SK-N-SH treated with all-trans-retinoic acid at 6 μM for 48 hours (cell line): Measurements from ENCODE around the gene ARHGEF12.

Experiments used
- ATAC-seq: fragments of 200-7000 bp; cut with Tn5 transposase; 3 replicates; pipeline ENCODE4 v1.9.1; 2020; ENCODE audit warnings: mild to moderate bottlenecking, moderate library complexity
- ARNTL ChIP-seq: fragments of 450-650 bp; formaldehyde crosslinking; IDR thresholded peaks from 2 replicates; pipeline ENCODE4 v1.5.0; 2020; ENCODE audit warnings: low read depth, mild to moderate bottlenecking, moderate library complexity, borderline replicate concordance
- CREB5 ChIP-seq: fragments of 250-450 bp; sonication (Bioruptor Pico); IDR thresholded peaks from 2 replicates; pipeline ENCODE4 v1.5.1; 2020; ENCODE audit warnings: low read depth, mild to moderate bottlenecking, moderate library complexity
- CSDC2 ChIP-seq: fragments of 250-450 bp; sonication (Bioruptor Pico); IDR thresholded peaks from 2 replicates; pipeline ENCODE4 v1.5.0; 2020; ENCODE audit warnings: mild to moderate bottlenecking, moderate library complexity
- CSRNP3 ChIP-seq: fragments of 250-450 bp; sonication (Bioruptor Pico); IDR thresholded peaks from 2 replicates; pipeline ENCODE4 v1.5.1; 2021; ENCODE audit warnings: mild to moderate bottlenecking, moderate library complexity
- ESRRG ChIP-seq: fragments of 250-450 bp; sonication (Bioruptor Pico); IDR thresholded peaks from 2 replicates; pipeline ENCODE4 v1.6.1; 2021; ENCODE audit warnings: mild to moderate bottlenecking
- GLIS3 ChIP-seq: fragments of 250-450 bp; sonication (Bioruptor Pico); IDR thresholded peaks from 2 replicates; pipeline ENCODE4 v1.5.0; 2020; ENCODE audit warnings: mild to moderate bottlenecking, moderate library complexity
- ISL1 ChIP-seq: fragments of 250-450 bp; sonication (Bioruptor Pico); IDR thresholded peaks from 2 replicates; pipeline ENCODE4 v2.1.2; 2022; ENCODE audit warnings: mild to moderate bottlenecking, moderate library complexity
- OSR1 ChIP-seq: fragments of 250-450 bp; sonication (Bioruptor Pico); IDR thresholded peaks from 2 replicates; pipeline ENCODE4 v1.8.0; 2022; ENCODE audit warnings: moderate library complexity, mild to moderate bottlenecking, inconsistent platforms
- PATZ1 ChIP-seq: fragments of 250-450 bp; sonication (Bioruptor Pico); IDR thresholded peaks from 2 replicates; pipeline ENCODE4 v1.8.0; 2020; ENCODE audit warnings: mild to moderate bottlenecking, moderate library complexity, borderline replicate concordance
- PPARA ChIP-seq: fragments of 250-450 bp; sonication (Bioruptor Pico); IDR thresholded peaks from 2 replicates; pipeline ENCODE4 v1.5.0; 2020; ENCODE audit warnings: mild to moderate bottlenecking, borderline replicate concordance
- SNAI2 ChIP-seq: fragments of 250-450 bp; sonication (Bioruptor Pico); IDR thresholded peaks from 2 replicates; pipeline ENCODE4 v1.5.0; 2020; ENCODE audit warnings: mild to moderate bottlenecking, moderate library complexity
- TCF4 ChIP-seq: fragments of 250-450 bp; sonication (Bioruptor Pico); IDR thresholded peaks from 2 replicates; pipeline ENCODE4 v1.8.0; 2021; ENCODE audit warnings: mild to moderate bottlenecking, moderate library complexity, borderline replicate concordance
- TOX ChIP-seq: fragments of 250-450 bp; sonication (Bioruptor Pico); IDR thresholded peaks from 2 replicates; pipeline ENCODE4 v1.8.0; 2021; ENCODE audit warnings: mild to moderate bottlenecking, moderate library complexity, borderline replicate concordance
- TSHZ2 ChIP-seq: fragments of 250-450 bp; sonication (Bioruptor Pico); IDR thresholded peaks from 2 replicates; pipeline ENCODE4 v1.5.0; 2020; ENCODE audit warnings: mild to moderate bottlenecking, moderate library complexity
- ZC3H10 ChIP-seq: fragments of 250-450 bp; sonication (Bioruptor Pico); IDR thresholded peaks from 2 replicates; pipeline ENCODE4 v1.5.1; 2021; ENCODE audit warnings: mild to moderate bottlenecking, moderate library complexity
- ZFP3 ChIP-seq: fragments of 250-450 bp; sonication (Bioruptor Pico); IDR thresholded peaks from 2 replicates; pipeline ENCODE4 v1.5.0; 2020; ENCODE audit warnings: mild to moderate bottlenecking, moderate library complexity
- ZNF565 ChIP-seq: fragments of 450-650 bp; formaldehyde crosslinking; conservative IDR thresholded peaks from 2 replicates; pipeline ENCODE4 v1.5.0; 2020; ENCODE audit warnings: low read depth, mild to moderate bottlenecking, moderate library complexity
- ZNF70 ChIP-seq: fragments of 450-650 bp; formaldehyde crosslinking; IDR thresholded peaks from 2 replicates; pipeline ENCODE4 v1.5.0; 2020; ENCODE audit warnings: mild to moderate bottlenecking, moderate library complexity
- ZNF8 ChIP-seq: fragments of 450-650 bp; formaldehyde crosslinking; IDR thresholded peaks from 2 replicates; pipeline ENCODE4 v1.5.0; 2020; ENCODE audit warnings: mild to moderate bottlenecking, moderate library complexity

Gene ARHGEF12

GRCh38 chr11:120392793-120393192, 56.6 kb downstream of the ARHGEF12 start:
- TF ChIP-seq ZFP3 (CRISPR knock-in tag) (no peak), CSRNP3 (no peak), PATZ1 (CRISPR knock-in tag) (no peak), ISL1 (no peak)
- ATAC-seq = no peak

- no peak for TF ChIP-seq ISL1
- TF ChIP-seq TOX (CRISPR knock-in tag) = no peak
- no peak for TF ChIP-seq CSDC2
- TF ChIP-seq SNAI2 (CRISPR knock-in tag) = no peak
- TF ChIP-seq PPARA = no peak
- no peak for TF ChIP-seq OSR1 (CRISPR knock-in tag)
- no peak for ATAC-seq
Measured at GRCh38 chr11:120394119-120394518, 57.9 kb downstream of the ARHGEF12 start.

- ATAC-seq = no peak
- TF ChIP-seq PPARA = no peak
- TF ChIP-seq TCF4 = no peak
- no peak for TF ChIP-seq ZNF8
- TF ChIP-seq ZC3H10 = no peak
Measured at GRCh38 chr11:120395778-120396177, 59.6 kb downstream of the ARHGEF12 start.

GRCh38 chr11:120398132-120398531, 61.9 kb downstream of the ARHGEF12 start:
- ATAC-seq = no peak
- no peak for TF ChIP-seq ZNF8
- TF ChIP-seq ZFP3 (CRISPR knock-in tag) = no peak

GRCh38 chr11:120399307-120399706, 63.1 kb downstream of the ARHGEF12 start:
- no peak; the same call in 2 of the 3 replicates for ATAC-seq
- TF ChIP-seq PPARA (no peak), ZNF565 (CRISPR knock-in tag) (no peak)
- TF ChIP-seq, all 23 proteins: peak for 0

GRCh38 chr11:120400564-120401364, 64.6 kb downstream of the ARHGEF12 start:
- no peak for TF ChIP-seq ZNF565 (CRISPR knock-in tag)
- no peak for TF ChIP-seq TOX (CRISPR knock-in tag)
- no peak for TF ChIP-seq TCF4
- no peak for TF ChIP-seq ISL1
- no peak for TF ChIP-seq CREB5 (CRISPR knock-in tag)
- no peak for TF ChIP-seq ESRRG
- no peak for TF ChIP-seq ZNF70
- no peak for TF ChIP-seq TSHZ2 (CRISPR knock-in tag)
- no peak for TF ChIP-seq PATZ1 (CRISPR knock-in tag)
- no peak for TF ChIP-seq CSRNP3
- TF ChIP-seq ZFP3 (CRISPR knock-in tag) = no peak
- TF ChIP-seq GLIS3 (CRISPR knock-in tag) = no peak
- TF ChIP-seq ZNF8 = no peak
- TF ChIP-seq PPARA = no peak
- TF ChIP-seq ARNTL (CRISPR knock-in tag) = no peak
- peak; percentile 96 for ATAC-seq
